Thoracic aorta (tissue), 2 donors: ENCODE data around the gene DEGS2. TPM values are rescaled to one million over a fixed set of nuclear protein-coding genes. Genes with fewer than 3 reads are reported as not detected.

ENCODE experiments used
- ATAC-seq: fragments of 150-250 bp; one replicate; pipeline ENCODE4 v1.8.0; 2017; ENCODE audit warnings: low read depth; ENCODE audit not compliant: insufficient number of reproducible peaks, low FRiP score
- DNase-seq: peaks from one replicate; pipeline ENCODE4 v3.0.0-alpha.2; 2020; ENCODE audit warnings: low spot score
- H3K27ac ChIP-seq, 2 donors: fragments of 200-600 bp; sonication (generic); 1 replicate in 1 of 2; 2 replicates in 1 of 2; pipeline ENCODE4 v1.5.1; 2016; ENCODE audit warnings: mild to moderate bottlenecking in 2 of 2, moderate library complexity in 2 of 2
- H3K27me3 ChIP-seq: fragments of 200-600 bp; sonication (generic); replicated peaks from 2 replicates; pipeline ENCODE4 v1.6.0; 2016; ENCODE audit warnings: mild to moderate bottlenecking; ENCODE audit not compliant: insufficient read depth
- H3K36me3 ChIP-seq: fragments of 200-600 bp; sonication (generic); one replicate; pipeline ENCODE4 v1.5.1; 2016
- H3K4me1 ChIP-seq, 2 donors: fragments of 200-600 bp; sonication (generic); 1 replicate in 1 of 2; 2 replicates in 1 of 2; pipeline versions ENCODE4 v1.5.1 to v1.6.0; 2016; ENCODE audit warnings: low read depth in 2 of 2, mild to moderate bottlenecking in 1 of 2; ENCODE audit not compliant: control insufficient read depth in 1 of 2
- H3K4me3 ChIP-seq: fragments of 200-600 bp; sonication (generic); 2 replicates; pipeline ENCODE4 v1.5.1; 2016; ENCODE audit warnings: mild to moderate bottlenecking
- H3K9me3 ChIP-seq: fragments of 200-600 bp; sonication (generic); 2 replicates; pipeline ENCODE4 v1.5.1; 2016
- CTCF ChIP-seq: fragments of 200-600 bp; sonication (generic); IDR thresholded peaks from one replicate; pipeline ENCODE4 v1.5.1; 2019; ENCODE audit warnings: antibody characterized with exemption
- total RNA-seq, 2 donors: library from RNA; depleted of rRNA; stranded (reverse); fragments of >200 nt; gene quantifications; one replicate each; pipeline versions ENCODE4 v1.1.0 to v1.2.3, GENCODE V29; 2016

The DEGS2 gene
- total RNA-seq, 2 donors from 2014 or later: 0.28 TPM; not detected in 1

- ATAC-seq: no peak
- DNase-seq: no peak
- H3K27ac ChIP-seq: no peak overlapping the region
- no peaks in the 10 kb centered on the region for H3K27me3 ChIP-seq
- no peaks in the 10 kb centered on the region for H3K9me3 ChIP-seq
- TF ChIP-seq CTCF: no peak
- H3K4me1 ChIP-seq: no peaks in the 10 kb centered on the region
- H3K36me3 ChIP-seq: no peaks in the 10 kb centered on the region
- no peak overlapping the region for H3K4me3 ChIP-seq
Measured at GRCh38 chr14:100146531-100147091, 12.8 kb downstream of the DEGS2 start.

DNA sequence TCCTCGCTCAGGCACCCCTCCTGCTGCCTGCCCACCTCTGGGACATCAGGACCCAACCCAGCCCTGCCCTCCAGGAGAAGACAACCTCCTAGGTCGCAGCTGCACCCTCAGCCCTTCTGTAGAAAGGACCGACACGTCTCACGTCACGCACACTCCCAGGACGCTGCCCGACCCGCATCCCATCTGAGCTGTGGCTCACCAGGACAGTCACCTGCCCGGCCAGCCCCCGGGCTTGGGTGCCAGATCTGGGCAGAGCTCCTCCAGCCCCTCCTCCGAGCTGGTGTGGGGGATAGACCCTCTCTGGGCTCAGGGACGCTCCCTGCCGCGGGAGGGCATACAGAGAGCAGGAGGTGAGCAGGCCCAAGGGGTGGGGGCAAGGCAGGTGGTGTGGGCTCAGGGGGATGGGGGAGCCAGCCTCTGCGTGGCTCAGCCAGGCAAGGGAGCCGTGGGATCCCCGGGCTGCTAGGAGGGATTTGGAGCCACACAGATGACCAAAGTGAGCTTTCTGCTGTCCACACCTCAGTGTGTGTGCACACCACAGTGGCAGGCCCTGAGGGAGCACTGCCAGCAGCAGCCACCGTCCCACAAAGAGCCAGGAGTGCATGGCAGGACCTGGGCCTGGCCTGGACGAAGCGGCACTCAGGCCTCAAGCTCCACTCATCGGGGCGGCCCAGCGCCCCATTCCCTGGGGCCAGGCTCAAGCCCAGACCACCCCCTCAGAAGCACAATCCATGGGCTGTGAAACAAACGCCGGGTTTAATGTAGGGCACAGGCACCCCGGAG lies 13.6 kb downstream of the DEGS2 start:
- no peak for DNase-seq
- H3K36me3 ChIP-seq: no peaks in the 10 kb centered on the region
- H3K9me3 ChIP-seq: no peaks in the 10 kb centered on the region
- no peak for TF ChIP-seq CTCF
- H3K27ac ChIP-seq: no peak overlapping the region
- no peaks in the 10 kb centered on the region for H3K4me1 ChIP-seq
- no peak for ATAC-seq
- H3K4me3 ChIP-seq: no peak overlapping the region
- H3K27me3 ChIP-seq: no peaks in the 10 kb centered on the region

GRCh38 chr14:100144996-100145646 lies 14.3 kb downstream of the DEGS2 start:
- ATAC-seq (no peak), DNase-seq (no peak)
- Histone ChIP-seq H3K4me3 (no peak overlapping the region), H3K9me3 (no peaks in the 10 kb centered on the region), H3K27ac (no peak overlapping the region), H3K4me1 (no peaks in the 10 kb centered on the region), H3K27me3 (no peaks in the 10 kb centered on the region), H3K36me3 (no peaks in the 10 kb centered on the region)
- TF ChIP-seq CTCF: no peak

DNA sequence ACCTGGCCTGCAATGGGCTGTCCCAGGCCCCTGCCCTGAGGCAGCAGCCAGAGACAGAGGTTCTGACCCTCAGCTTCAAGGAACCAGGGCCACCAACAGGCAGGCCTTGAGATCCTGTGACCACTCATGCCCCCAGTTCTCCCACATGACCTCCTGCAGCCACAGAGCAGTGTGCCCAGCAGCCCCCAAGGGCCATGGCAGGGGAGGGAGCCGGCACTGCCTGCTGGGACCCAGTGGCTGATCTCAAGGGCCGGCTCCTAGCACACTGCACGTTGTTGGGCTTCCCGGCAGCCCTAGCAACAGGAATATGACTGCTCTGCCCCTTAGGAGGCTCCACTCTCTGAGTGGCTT lies 14.8 kb downstream of the DEGS2 start:
- Histone ChIP-seq H3K27me3 (no peaks in the 10 kb centered on the region), H3K36me3 (no peaks in the 10 kb centered on the region), H3K4me3 (no peak overlapping the region), H3K27ac (no peak overlapping the region), H3K4me1 (no peaks in the 10 kb centered on the region), H3K9me3 (no peaks in the 10 kb centered on the region)
- no peak for ATAC-seq
- DNase-seq: no peak
- TF ChIP-seq CTCF: no peak

GRCh38 chr14:100143934-100144333 lies 15.5 kb downstream of the DEGS2 start:
- TF ChIP-seq CTCF: no peak
- Histone ChIP-seq H3K27ac (no peak overlapping the region), H3K36me3 (no peaks in the 10 kb centered on the region), H3K4me1 (no peaks in the 10 kb centered on the region), H3K27me3 (no peaks in the 10 kb centered on the region), H3K4me3 (no peak overlapping the region), H3K9me3 (no peaks in the 10 kb centered on the region)
- DNase-seq (no peak), ATAC-seq (no peak)
